ENCODE measurements around the gene AGK.

DNA sequence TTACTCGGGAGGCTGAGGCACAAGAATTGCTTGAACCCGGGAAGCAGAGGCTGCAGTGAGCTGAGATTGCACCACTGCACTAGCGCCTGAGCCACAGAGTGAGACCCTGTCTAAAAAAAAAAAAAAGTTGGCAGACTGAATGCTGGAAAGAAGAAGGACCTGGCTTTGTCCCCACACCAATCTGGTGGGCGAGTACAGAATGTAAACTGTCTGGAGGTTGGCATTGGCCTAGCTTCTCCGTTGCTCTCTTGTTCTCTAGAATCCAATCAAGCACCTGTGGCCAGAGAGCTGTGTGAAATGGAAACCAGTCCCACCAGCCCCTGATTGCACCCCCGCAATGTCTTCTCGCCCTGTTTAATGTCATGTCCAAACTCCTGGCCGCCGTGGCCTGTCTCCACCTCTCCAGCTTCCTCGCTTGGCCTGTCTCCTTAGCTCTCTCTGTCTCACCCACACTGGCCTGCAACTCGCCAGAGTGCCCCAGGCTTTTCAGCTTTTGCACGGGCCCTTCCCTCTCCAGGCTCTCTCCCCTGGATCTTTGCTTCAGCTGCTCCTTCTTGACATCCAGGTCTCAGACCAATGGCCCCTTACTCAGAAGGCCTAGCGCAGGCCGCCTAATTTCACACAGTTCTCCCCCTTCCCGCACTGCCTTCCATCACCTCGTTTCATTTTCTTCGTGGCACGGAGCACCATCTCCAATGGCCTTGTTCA is 670 bp upstream of the AGK start:
- TF ChIP-seq, protein P1, sequence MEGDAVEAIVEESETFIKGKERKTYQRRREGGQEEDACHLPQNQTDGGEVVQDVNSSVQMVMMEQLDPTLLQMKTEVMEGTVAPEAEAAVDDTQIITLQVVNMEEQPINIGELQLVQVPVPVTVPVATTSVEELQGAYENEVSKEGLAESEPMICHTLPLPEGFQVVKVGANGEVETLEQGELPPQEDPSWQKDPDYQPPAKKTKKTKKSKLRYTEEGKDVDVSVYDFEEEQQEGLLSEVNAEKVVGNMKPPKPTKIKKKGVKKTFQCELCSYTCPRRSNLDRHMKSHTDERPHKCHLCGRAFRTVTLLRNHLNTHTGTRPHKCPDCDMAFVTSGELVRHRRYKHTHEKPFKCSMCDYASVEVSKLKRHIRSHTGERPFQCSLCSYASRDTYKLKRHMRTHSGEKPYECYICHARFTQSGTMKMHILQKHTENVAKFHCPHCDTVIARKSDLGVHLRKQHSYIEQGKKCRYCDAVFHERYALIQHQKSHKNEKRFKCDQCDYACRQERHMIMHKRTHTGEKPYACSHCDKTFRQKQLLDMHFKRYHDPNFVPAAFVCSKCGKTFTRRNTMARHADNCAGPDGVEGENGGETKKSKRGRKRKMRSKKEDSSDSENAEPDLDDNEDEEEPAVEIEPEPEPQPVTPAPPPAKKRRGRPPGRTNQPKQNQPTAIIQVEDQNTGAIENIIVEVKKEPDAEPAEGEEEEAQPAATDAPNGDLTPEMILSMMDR (IDR thresholded peaks at IDR 0.05), result no peak
- TF ChIP-seq EP300 (IDR thresholded peaks at IDR 0.05) (no peak), POLR2A (IDR thresholded peaks at IDR 0.05) (no peak)
